Measurements from ENCODE around the gene ANLN. TPM values are rescaled to one million over a fixed set of nuclear protein-coding genes. Genes with fewer than 3 reads are reported as not detected.

ANLN gene
- polyA plus RNA-seq, 4 donors: 1.1 to 13.8 (median 8.0) TPM

DNA sequence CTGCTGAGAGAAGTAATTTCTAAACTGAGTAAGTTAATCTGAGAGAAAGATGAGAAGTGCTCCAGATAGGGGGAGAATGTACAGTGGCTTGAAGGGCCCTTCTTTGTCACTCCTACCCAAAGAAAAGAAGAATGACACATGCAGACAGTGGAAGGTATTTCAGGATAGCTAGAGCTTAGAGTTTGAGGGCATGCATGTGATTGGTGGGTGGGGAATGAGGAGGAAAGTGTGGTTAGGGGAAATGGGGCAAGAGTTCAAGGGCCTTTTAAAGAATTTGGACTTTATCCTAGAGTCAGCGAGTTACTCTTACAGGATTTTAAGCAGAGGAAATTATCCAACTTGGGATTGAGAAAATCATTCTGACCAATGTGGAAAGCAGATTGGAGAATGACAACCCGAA, 50.0 kb downstream of the ANLN start:
- no peak overlapping the region for H3K27ac ChIP-seq (ENCODE audit: low read depth in 1 of 3, low read length in 2 of 3)
- no peak for FAIRE-seq
- peaks cover 0 to under 1% (median 0%) of the 10 kb centered on the region in 3 donors for H3K36me3 ChIP-seq (ENCODE audit: control insufficient read depth in 3 of 3, insufficient read depth in 2 of 3, low read depth in 1 of 3, low read length in 3 of 3)
- no peaks in the 10 kb centered on the region for H3K27me3 ChIP-seq (ENCODE audit: control insufficient read depth in 3 of 3, insufficient read depth in 3 of 3, low read length in 3 of 3)
- DNase-seq: no peak
- no peaks in the 10 kb centered on the region for H3K4me1 ChIP-seq (ENCODE audit: control insufficient read depth in 3 of 3, insufficient read depth in 2 of 3, low read depth in 1 of 3, low read length in 2 of 3)
- H3K9me3 ChIP-seq (ENCODE audit: control insufficient read depth in 2 of 2, insufficient read depth in 1 of 2, low read depth in 1 of 2, low read length in 1 of 2): no peaks in the 10 kb centered on the region
- 77 to 82% (median 80%) methylated on average over 2 of the region's 2 CpGs for WGBS, 3 donors
- no peak overlapping the region for H3K4me3 ChIP-seq (ENCODE audit: low read depth in 1 of 3, low read length in 3 of 3)

- WGBS, 3 donors: 50 to 66% (median 64%) methylated on average over 3 of the region's 3 CpGs
- Histone ChIP-seq H3K4me1 (ENCODE audit: control insufficient read depth in 3 of 3, insufficient read depth in 2 of 3, low read depth in 1 of 3, low read length in 2 of 3) (no peaks in the 10 kb centered on the region), H3K36me3 (ENCODE audit: control insufficient read depth in 3 of 3, insufficient read depth in 2 of 3, low read depth in 1 of 3, low read length in 3 of 3) (no peaks in the 10 kb centered on the region), H3K27me3 (ENCODE audit: control insufficient read depth in 3 of 3, insufficient read depth in 3 of 3, low read length in 3 of 3) (no peaks in the 10 kb centered on the region), H3K9me3 (ENCODE audit: control insufficient read depth in 2 of 2, insufficient read depth in 1 of 2, low read depth in 1 of 2, low read length in 1 of 2) (no peaks in the 10 kb centered on the region), H3K27ac (ENCODE audit: low read depth in 1 of 3, low read length in 2 of 3) (no peak overlapping the region), H3K4me3 (ENCODE audit: low read depth in 1 of 3, low read length in 3 of 3) (no peak overlapping the region)
- FAIRE-seq (no peak), DNase-seq (peak; percentile 23 to 28)
Observed at GRCh38 chr7:36440880-36441279, 51.2 kb downstream of the ANLN start.

DNA sequence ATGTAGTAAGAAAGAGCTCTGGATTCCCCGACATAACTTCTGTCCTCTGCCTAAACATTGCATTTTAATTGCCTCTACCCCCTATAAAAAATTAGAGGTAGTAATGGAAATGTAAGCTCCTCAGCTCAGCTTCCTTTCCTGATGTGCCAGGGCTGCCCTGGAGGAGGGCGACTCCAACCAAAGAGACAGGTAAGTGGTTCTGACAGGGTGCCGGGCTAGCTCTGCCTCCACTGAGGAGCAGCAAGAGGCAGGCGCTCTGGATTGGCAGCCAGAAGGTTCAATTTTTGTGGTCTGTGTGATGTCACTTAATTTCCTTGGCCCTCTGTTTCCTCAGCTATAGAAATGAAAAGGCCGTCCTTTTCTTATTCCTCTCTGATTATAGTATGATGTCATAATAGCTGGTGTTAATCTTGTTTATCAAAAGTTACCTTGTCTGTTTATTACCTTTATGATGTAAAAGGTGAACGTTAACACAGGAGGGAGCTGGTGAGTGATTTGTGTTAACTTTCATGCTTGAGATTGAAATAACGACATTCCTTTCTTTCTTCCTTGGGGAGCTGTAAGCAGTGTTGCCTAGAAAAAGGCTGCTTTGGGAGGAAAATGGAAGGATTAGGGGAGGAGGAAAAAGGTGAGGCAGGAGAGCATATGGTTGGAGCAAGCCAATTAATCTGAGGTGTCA, 51.8 kb downstream of the ANLN start:
- DNase-seq (peak in 1 of 2 donors; percentile 2), FAIRE-seq (no peak)
- Histone ChIP-seq H3K4me3 (ENCODE audit: low read depth in 1 of 3, low read length in 3 of 3) (no peak overlapping the region), H3K36me3 (ENCODE audit: control insufficient read depth in 3 of 3, insufficient read depth in 2 of 3, low read depth in 1 of 3, low read length in 3 of 3) (peaks cover 0 to 3% (median 0%) of the 10 kb centered on the region in 3 donors), H3K27ac (ENCODE audit: low read depth in 1 of 3, low read length in 2 of 3) (no peak overlapping the region), H3K4me1 (ENCODE audit: control insufficient read depth in 3 of 3, insufficient read depth in 2 of 3, low read depth in 1 of 3, low read length in 2 of 3) (no peaks in the 10 kb centered on the region), H3K27me3 (ENCODE audit: control insufficient read depth in 3 of 3, insufficient read depth in 3 of 3, low read length in 3 of 3) (no peaks in the 10 kb centered on the region), H3K9me3 (ENCODE audit: control insufficient read depth in 2 of 2, insufficient read depth in 1 of 2, low read depth in 1 of 2, low read length in 1 of 2) (no peaks in the 10 kb centered on the region)
- WGBS, 3 donors: 69 to 77% (median 71%) methylated on average over 7 of the region's 7 CpGs

DNA sequence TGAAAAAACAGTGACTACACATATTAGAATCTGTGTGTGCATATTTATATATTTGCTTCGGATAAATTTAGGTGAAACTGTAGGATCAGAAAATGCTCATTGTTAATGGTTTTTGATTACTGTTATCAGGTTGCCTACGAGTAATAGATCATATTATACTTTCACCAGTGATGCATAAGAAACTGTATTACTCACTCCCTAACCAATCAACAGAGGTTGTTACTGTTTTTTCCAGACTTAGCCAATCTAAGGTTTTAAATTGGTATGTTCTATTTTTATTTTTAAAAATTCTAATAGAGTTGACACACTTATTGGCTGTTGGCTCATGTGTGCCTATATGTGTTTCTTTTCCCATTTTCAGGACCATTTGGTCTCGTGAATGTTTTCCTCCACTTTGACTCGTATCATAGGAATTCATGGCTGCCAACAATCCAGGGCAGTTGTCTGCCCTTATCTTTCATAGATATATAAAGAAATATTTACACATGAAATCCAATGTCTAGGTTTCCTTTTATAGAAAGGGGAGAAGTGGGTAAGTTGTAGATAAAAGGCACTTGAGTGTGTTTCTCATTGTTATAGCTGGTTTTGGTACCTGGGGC, 59.2 kb downstream of the ANLN start:
- no peak for FAIRE-seq
- DNase-seq: no peak
- H3K4me3 ChIP-seq (ENCODE audit: low read depth in 1 of 3, low read length in 3 of 3): no peak overlapping the region
- 85 to 94% (median 87%) methylated on average over 4 of the region's 4 CpGs for whole genome bisulfite sequencing, 3 donors
- H3K27me3 ChIP-seq (ENCODE audit: control insufficient read depth in 3 of 3, insufficient read depth in 3 of 3, low read length in 3 of 3): no peaks in the 10 kb centered on the region
- H3K36me3 ChIP-seq (ENCODE audit: control insufficient read depth in 3 of 3, insufficient read depth in 2 of 3, low read depth in 1 of 3, low read length in 3 of 3): peaks cover 0 to 3% (median 0%) of the 10 kb centered on the region in 3 donors
- H3K4me1 ChIP-seq (ENCODE audit: control insufficient read depth in 3 of 3, insufficient read depth in 2 of 3, low read depth in 1 of 3, low read length in 2 of 3): no peaks in the 10 kb centered on the region
- no peak overlapping the region for H3K27ac ChIP-seq (ENCODE audit: low read depth in 1 of 3, low read length in 2 of 3)
- H3K9me3 ChIP-seq (ENCODE audit: control insufficient read depth in 2 of 2, insufficient read depth in 1 of 2, low read depth in 1 of 2, low read length in 1 of 2): no peaks in the 10 kb centered on the region

- DNase-seq (no peak), FAIRE-seq (no peak)
- Histone ChIP-seq H3K27ac (ENCODE audit: low read depth in 1 of 3, low read length in 2 of 3) (no peak overlapping the region), H3K4me3 (ENCODE audit: low read depth in 1 of 3, low read length in 3 of 3) (no peak overlapping the region), H3K36me3 (ENCODE audit: control insufficient read depth in 3 of 3, insufficient read depth in 2 of 3, low read depth in 1 of 3, low read length in 3 of 3) (peaks cover 0 to 3% (median 0%) of the 10 kb centered on the region in 3 donors), H3K9me3 (ENCODE audit: control insufficient read depth in 2 of 2, insufficient read depth in 1 of 2, low read depth in 1 of 2, low read length in 1 of 2) (no peaks in the 10 kb centered on the region), H3K27me3 (ENCODE audit: control insufficient read depth in 3 of 3, insufficient read depth in 3 of 3, low read length in 3 of 3) (no peaks in the 10 kb centered on the region), H3K4me1 (ENCODE audit: control insufficient read depth in 3 of 3, insufficient read depth in 2 of 3, low read depth in 1 of 3, low read length in 2 of 3) (no peaks in the 10 kb centered on the region)
- WGBS, 3 donors: 85 to 97% (median 96%) methylated on average over 5 of the region's 5 CpGs
Observed at GRCh38 chr7:36449685-36450084, 60.0 kb downstream of the ANLN start.

DNA sequence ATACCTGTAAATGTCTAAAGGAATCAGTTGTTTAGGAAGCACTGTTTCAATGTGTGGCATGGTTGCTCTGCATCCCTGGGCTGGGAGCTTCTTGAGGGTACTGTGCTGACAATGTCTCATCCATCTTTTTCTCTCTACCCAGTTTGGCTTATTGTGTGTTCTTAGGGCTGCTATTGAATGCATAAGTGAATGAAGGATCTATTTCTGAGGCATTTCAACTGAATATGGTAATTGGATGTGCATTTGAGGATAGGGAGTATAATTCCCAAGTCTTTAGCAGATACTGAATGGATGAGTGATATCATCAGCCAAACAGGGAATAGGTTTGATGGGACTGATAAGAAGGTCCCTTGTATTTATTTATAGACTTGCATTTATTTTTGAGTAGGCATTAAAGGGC, 64.1 kb downstream of the ANLN start:
- H3K4me1 ChIP-seq (ENCODE audit: control insufficient read depth in 3 of 3, insufficient read depth in 2 of 3, low read depth in 1 of 3, low read length in 2 of 3): no peaks in the 10 kb centered on the region
- no peak for FAIRE-seq
- DNase-seq: no peak
- H3K27me3 ChIP-seq (ENCODE audit: control insufficient read depth in 3 of 3, insufficient read depth in 3 of 3, low read length in 3 of 3): no peaks in the 10 kb centered on the region
- no peaks in the 10 kb centered on the region for H3K36me3 ChIP-seq (ENCODE audit: control insufficient read depth in 3 of 3, insufficient read depth in 2 of 3, low read depth in 1 of 3, low read length in 3 of 3)
- H3K4me3 ChIP-seq (ENCODE audit: low read depth in 1 of 3, low read length in 3 of 3): no peak overlapping the region
- H3K27ac ChIP-seq (ENCODE audit: low read depth in 1 of 3, low read length in 2 of 3): no peak overlapping the region
- H3K9me3 ChIP-seq (ENCODE audit: control insufficient read depth in 2 of 2, insufficient read depth in 1 of 2, low read depth in 1 of 2, low read length in 1 of 2): no peaks in the 10 kb centered on the region

- WGBS, 3 donors: 93 to 95% (median 94%) methylated on average over 4 of the region's 4 CpGs
- FAIRE-seq (no peak), DNase-seq (no peak)
- H3K4me1 ChIP-seq (ENCODE audit: control insufficient read depth in 3 of 3, insufficient read depth in 2 of 3, low read depth in 1 of 3, low read length in 2 of 3): no peaks in the 10 kb centered on the region
- no peaks in the 10 kb centered on the region for H3K27me3 ChIP-seq (ENCODE audit: control insufficient read depth in 3 of 3, insufficient read depth in 3 of 3, low read length in 3 of 3)
- H3K36me3 ChIP-seq (ENCODE audit: control insufficient read depth in 3 of 3, insufficient read depth in 2 of 3, low read depth in 1 of 3, low read length in 3 of 3): no peaks in the 10 kb centered on the region
- no peak overlapping the region for H3K27ac ChIP-seq (ENCODE audit: low read depth in 1 of 3, low read length in 2 of 3)
- H3K9me3 ChIP-seq (ENCODE audit: control insufficient read depth in 2 of 2, insufficient read depth in 1 of 2, low read depth in 1 of 2, low read length in 1 of 2): no peaks in the 10 kb centered on the region
- no peak overlapping the region for H3K4me3 ChIP-seq (ENCODE audit: low read depth in 1 of 3, low read length in 3 of 3)
Observed at GRCh38 chr7:36455646-36456045, 66.0 kb downstream of the ANLN start.

GRCh38 chr7:36456138-36456537, 66.5 kb downstream of the ANLN start:
- peak in 1 of 2 donors; percentile 17 for DNase-seq
- Histone ChIP-seq H3K36me3 (ENCODE audit: control insufficient read depth in 3 of 3, insufficient read depth in 2 of 3, low read depth in 1 of 3, low read length in 3 of 3) (no peaks in the 10 kb centered on the region), H3K4me3 (ENCODE audit: low read depth in 1 of 3, low read length in 3 of 3) (no peak overlapping the region), H3K27me3 (ENCODE audit: control insufficient read depth in 3 of 3, insufficient read depth in 3 of 3, low read length in 3 of 3) (no peaks in the 10 kb centered on the region), H3K4me1 (ENCODE audit: control insufficient read depth in 3 of 3, insufficient read depth in 2 of 3, low read depth in 1 of 3, low read length in 2 of 3) (no peaks in the 10 kb centered on the region), H3K9me3 (ENCODE audit: control insufficient read depth in 2 of 2, insufficient read depth in 1 of 2, low read depth in 1 of 2, low read length in 1 of 2) (no peaks in the 10 kb centered on the region), H3K27ac (ENCODE audit: low read depth in 1 of 3, low read length in 2 of 3) (peak overlapping the region in 1 of 3 donors; percentile 40)
- 81 to 91% (median 89%) methylated on average over 3 of the region's 3 CpGs for WGBS, 3 donors
- no peak for FAIRE-seq

GRCh38 chr7:36456548-36456947, 66.9 kb downstream of the ANLN start:
- FAIRE-seq (no peak), DNase-seq (no peak)
- no peaks in the 10 kb centered on the region for H3K27me3 ChIP-seq (ENCODE audit: control insufficient read depth in 3 of 3, insufficient read depth in 3 of 3, low read length in 3 of 3)
- no peaks in the 10 kb centered on the region for H3K4me1 ChIP-seq (ENCODE audit: control insufficient read depth in 3 of 3, insufficient read depth in 2 of 3, low read depth in 1 of 3, low read length in 2 of 3)
- WGBS, 3 donors: 89 to 98% (median 90%) methylated on average over 2 of the region's 2 CpGs
- no peaks in the 10 kb centered on the region for H3K36me3 ChIP-seq (ENCODE audit: control insufficient read depth in 3 of 3, insufficient read depth in 2 of 3, low read depth in 1 of 3, low read length in 3 of 3)
- H3K4me3 ChIP-seq (ENCODE audit: low read depth in 1 of 3, low read length in 3 of 3): no peak overlapping the region
- peak overlapping the region in 1 of 3 donors; percentile 40 for H3K27ac ChIP-seq (ENCODE audit: low read depth in 1 of 3, low read length in 2 of 3)
- no peaks in the 10 kb centered on the region for H3K9me3 ChIP-seq (ENCODE audit: control insufficient read depth in 2 of 2, insufficient read depth in 1 of 2, low read depth in 1 of 2, low read length in 1 of 2)
